ENCODE results near the gene GMDS.

The GMDS gene

DNA sequence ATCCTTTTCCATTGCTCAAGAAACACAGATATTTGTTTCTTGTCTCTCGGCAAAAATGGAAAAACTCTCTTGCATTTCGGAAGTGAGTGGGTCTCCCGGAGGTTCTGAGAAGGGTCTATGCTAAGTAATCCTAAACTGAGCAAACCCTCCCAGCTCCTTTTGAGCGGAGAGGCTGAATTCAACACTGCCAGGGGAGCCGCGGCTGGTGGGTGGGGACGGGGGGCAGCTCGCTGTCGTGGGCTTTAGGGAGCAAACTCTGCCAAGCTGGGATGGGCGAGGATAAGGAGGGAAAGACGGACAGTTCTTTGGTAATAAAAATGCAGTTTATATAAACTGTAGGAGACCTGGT, 424.3 kb downstream of the GMDS start:
- Histone ChIP-seq H3F3A (ENCODE audit: low read depth) (no peaks in the 10 kb centered on the region), H3K4me3 (ENCODE audit: low read length, poor library complexity, severe bottlenecking) (no peak overlapping the region), H3K79me2 (ENCODE audit: insufficient read depth, low read length) (no peaks in the 10 kb centered on the region), H2AFZ (ENCODE audit: low read length) (no peak overlapping the region), H3K9me3 (ENCODE audit: insufficient read depth, low read depth, low read length) (no peaks in the 10 kb centered on the region), H3K27me3 (ENCODE audit: insufficient read depth, low read length, poor library complexity, severe bottlenecking) (no peaks in the 10 kb centered on the region), H3K9me2 (replicated peaks; ENCODE audit: low read depth, low read length) (no peaks in the 10 kb centered on the region), H3K36me3 (ENCODE audit: insufficient read depth, low read length) (no peaks in the 10 kb centered on the region), H3K4me1 (ENCODE audit: insufficient read depth, low read length, poor library complexity, severe bottlenecking) (peaks cover 33% of the 10 kb centered on the region), H4K20me1 (ENCODE audit: insufficient read depth, low read length, poor library complexity, severe bottlenecking) (no peaks in the 10 kb centered on the region), H3K4me2 (ENCODE audit: low read depth, low read length, poor library complexity, severe bottlenecking) (no peak overlapping the region), H3K9ac (ENCODE audit: low read depth, low read length, poor library complexity, severe bottlenecking) (no peak overlapping the region)
- TF ChIP-seq, protein P1, sequence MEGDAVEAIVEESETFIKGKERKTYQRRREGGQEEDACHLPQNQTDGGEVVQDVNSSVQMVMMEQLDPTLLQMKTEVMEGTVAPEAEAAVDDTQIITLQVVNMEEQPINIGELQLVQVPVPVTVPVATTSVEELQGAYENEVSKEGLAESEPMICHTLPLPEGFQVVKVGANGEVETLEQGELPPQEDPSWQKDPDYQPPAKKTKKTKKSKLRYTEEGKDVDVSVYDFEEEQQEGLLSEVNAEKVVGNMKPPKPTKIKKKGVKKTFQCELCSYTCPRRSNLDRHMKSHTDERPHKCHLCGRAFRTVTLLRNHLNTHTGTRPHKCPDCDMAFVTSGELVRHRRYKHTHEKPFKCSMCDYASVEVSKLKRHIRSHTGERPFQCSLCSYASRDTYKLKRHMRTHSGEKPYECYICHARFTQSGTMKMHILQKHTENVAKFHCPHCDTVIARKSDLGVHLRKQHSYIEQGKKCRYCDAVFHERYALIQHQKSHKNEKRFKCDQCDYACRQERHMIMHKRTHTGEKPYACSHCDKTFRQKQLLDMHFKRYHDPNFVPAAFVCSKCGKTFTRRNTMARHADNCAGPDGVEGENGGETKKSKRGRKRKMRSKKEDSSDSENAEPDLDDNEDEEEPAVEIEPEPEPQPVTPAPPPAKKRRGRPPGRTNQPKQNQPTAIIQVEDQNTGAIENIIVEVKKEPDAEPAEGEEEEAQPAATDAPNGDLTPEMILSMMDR (conservative IDR thresholded peaks at IDR 0.05; ENCODE audit: low read length), result no peak
- no peak for TF ChIP-seq EZH2phosphoT487 (IDR thresholded peaks at IDR 0.05; ENCODE audit: borderline replicate concordance)

DNA sequence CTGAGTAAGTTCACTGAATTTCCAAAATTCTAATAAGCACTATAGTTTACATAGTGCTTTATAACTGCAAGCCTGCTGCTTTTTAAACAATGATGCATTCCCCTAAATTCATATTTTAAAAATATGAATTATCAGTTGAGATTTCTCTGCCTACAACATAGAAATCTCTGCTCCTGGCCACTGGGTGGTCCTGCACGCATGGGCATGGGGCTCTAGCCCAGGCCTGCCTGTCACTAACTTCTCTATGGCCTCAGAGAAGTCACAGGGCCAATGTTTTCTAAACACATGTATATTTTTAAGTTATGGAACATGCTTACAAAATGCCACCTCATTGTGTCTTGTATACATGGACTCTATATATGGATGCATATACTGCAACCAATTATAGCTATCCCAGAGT, 424.7 kb downstream of the GMDS start:
- H3K4me1 ChIP-seq (ENCODE audit: insufficient read depth, low read length, poor library complexity, severe bottlenecking), result peaks cover 33% of the 10 kb centered on the region
- H3K36me3 ChIP-seq (ENCODE audit: insufficient read depth, low read length), result no peaks in the 10 kb centered on the region
- H3K4me2 ChIP-seq (ENCODE audit: low read depth, low read length, poor library complexity, severe bottlenecking), result no peak overlapping the region
- no peaks in the 10 kb centered on the region for H4K20me1 ChIP-seq (ENCODE audit: insufficient read depth, low read length, poor library complexity, severe bottlenecking)
- no peak overlapping the region for H3K4me3 ChIP-seq (ENCODE audit: low read length, poor library complexity, severe bottlenecking)
- no peaks in the 10 kb centered on the region for H3K9me2 ChIP-seq (replicated peaks; ENCODE audit: low read depth, low read length)
- H3F3A ChIP-seq (ENCODE audit: low read depth), result no peaks in the 10 kb centered on the region
- H3K27me3 ChIP-seq (ENCODE audit: insufficient read depth, low read length, poor library complexity, severe bottlenecking), result no peaks in the 10 kb centered on the region
- H3K79me2 ChIP-seq (ENCODE audit: insufficient read depth, low read length), result no peaks in the 10 kb centered on the region
- H3K9me3 ChIP-seq (ENCODE audit: insufficient read depth, low read depth, low read length), result no peaks in the 10 kb centered on the region
- no peak overlapping the region for H2AFZ ChIP-seq (ENCODE audit: low read length)
- TF ChIP-seq EZH2phosphoT487 (IDR thresholded peaks at IDR 0.05; ENCODE audit: borderline replicate concordance), result no peak
- TF ChIP-seq, protein P1 (conservative IDR thresholded peaks at IDR 0.05; ENCODE audit: low read length), result peak; percentile 31; the same call in 1 of the 2 replicates
- no peak overlapping the region for H3K9ac ChIP-seq (ENCODE audit: low read depth, low read length, poor library complexity, severe bottlenecking)

DNA sequence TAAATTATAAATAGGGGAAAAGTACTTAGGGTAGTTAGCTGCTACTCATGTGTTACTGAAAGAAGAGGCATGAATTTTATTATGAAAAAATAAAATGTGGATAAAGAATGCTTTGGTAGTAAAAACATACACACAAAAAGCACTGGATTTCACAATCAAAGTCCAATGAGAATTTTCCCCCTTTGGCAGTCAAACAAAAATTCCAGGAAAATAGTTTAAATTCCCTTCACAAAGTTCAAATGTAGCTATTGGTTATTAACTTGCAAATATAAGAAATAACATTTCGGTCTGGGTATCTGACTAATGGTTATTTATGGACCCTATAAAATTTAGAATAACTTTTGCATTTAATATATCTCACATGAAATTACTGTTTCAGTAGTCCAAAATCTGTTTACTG, 425.2 kb downstream of the GMDS start:
- Histone ChIP-seq H3K27me3 (ENCODE audit: insufficient read depth, low read length, poor library complexity, severe bottlenecking) (no peaks in the 10 kb centered on the region), H3K9ac (ENCODE audit: low read depth, low read length, poor library complexity, severe bottlenecking) (no peak overlapping the region), H3F3A (ENCODE audit: low read depth) (no peaks in the 10 kb centered on the region), H3K4me3 (ENCODE audit: low read length, poor library complexity, severe bottlenecking) (no peak overlapping the region), H3K79me2 (ENCODE audit: insufficient read depth, low read length) (no peaks in the 10 kb centered on the region), H2AFZ (ENCODE audit: low read length) (no peak overlapping the region), H3K9me3 (ENCODE audit: insufficient read depth, low read depth, low read length) (no peaks in the 10 kb centered on the region), H4K20me1 (ENCODE audit: insufficient read depth, low read length, poor library complexity, severe bottlenecking) (no peaks in the 10 kb centered on the region), H3K36me3 (ENCODE audit: insufficient read depth, low read length) (no peaks in the 10 kb centered on the region), H3K9me2 (replicated peaks; ENCODE audit: low read depth, low read length) (no peaks in the 10 kb centered on the region), H3K4me1 (ENCODE audit: insufficient read depth, low read length, poor library complexity, severe bottlenecking) (peaks cover 33% of the 10 kb centered on the region), H3K4me2 (ENCODE audit: low read depth, low read length, poor library complexity, severe bottlenecking) (no peak overlapping the region)
- TF ChIP-seq, protein P1 (conservative IDR thresholded peaks at IDR 0.05; ENCODE audit: low read length), result no peak
- no peak for TF ChIP-seq EZH2phosphoT487 (IDR thresholded peaks at IDR 0.05; ENCODE audit: borderline replicate concordance)

Data from Loucy (cell line).